Effector memory CD4-positive, alpha-beta T cell (primary cell): ENCODE data around the gene KIRREL3.

Experiments used
- DNase-seq, 3 donors: peaks; one replicate each; pipeline ENCODE4 v3.0.0-alpha.2; 2020
- H3K27ac ChIP-seq: 2 replicates; pipeline ENCODE4 v1.7.0; 2013; ENCODE audit warnings: mild to moderate bottlenecking, low read length, moderate library complexity; ENCODE audit not compliant: insufficient read depth, poor library complexity, severe bottlenecking
- H3K27me3 ChIP-seq: replicated peaks from 2 replicates; pipeline ENCODE4 v1.7.0; 2013; ENCODE audit warnings: mild to moderate bottlenecking, low read length; ENCODE audit not compliant: insufficient read depth, control insufficient read depth, poor library complexity, severe bottlenecking
- H3K36me3 ChIP-seq: 2 replicates; pipeline ENCODE4 v1.7.0; 2013; ENCODE audit warnings: mild to moderate bottlenecking, low read length, moderate library complexity; ENCODE audit not compliant: control insufficient read depth, insufficient read depth
- H3K4me1 ChIP-seq: 2 replicates; pipeline ENCODE4 v1.7.0; 2013; ENCODE audit warnings: low read length, mild to moderate bottlenecking; ENCODE audit not compliant: control insufficient read depth, insufficient read depth, poor library complexity, severe bottlenecking
- H3K4me3 ChIP-seq: 2 replicates; pipeline ENCODE4 v1.7.0; 2013; ENCODE audit warnings: low read length, low read depth, mild to moderate bottlenecking; ENCODE audit not compliant: insufficient read depth, poor library complexity, severe bottlenecking
- H3K9me3 ChIP-seq: 2 replicates; pipeline ENCODE4 v1.7.0; 2013; ENCODE audit warnings: mild to moderate bottlenecking, low read length, moderate library complexity; ENCODE audit not compliant: control insufficient read depth

KIRREL3 gene

DNA sequence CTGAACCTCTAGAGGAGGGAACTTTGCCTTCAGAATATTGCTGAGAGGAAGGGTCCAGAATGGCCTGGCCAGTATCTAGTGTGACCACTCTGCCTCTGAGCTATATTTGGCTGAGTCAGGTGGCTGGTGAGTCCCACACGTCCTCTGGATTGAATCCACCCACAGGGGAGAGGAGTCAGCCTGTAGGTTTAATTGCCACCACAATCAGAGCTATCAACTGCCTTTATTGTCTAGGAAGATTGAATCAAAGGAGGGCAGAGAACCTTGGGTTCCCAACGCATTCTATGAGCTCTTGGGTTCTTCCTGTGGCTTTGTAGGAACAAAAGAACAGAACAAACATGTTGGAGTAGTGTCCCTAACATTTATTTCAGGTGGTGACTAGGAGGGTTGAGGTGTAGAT, 577.4 kb downstream of the KIRREL3 start:
- no peaks in the 10 kb centered on the region for H3K4me1 ChIP-seq
- H3K27ac ChIP-seq, result no peak overlapping the region
- no peaks in the 10 kb centered on the region for H3K27me3 ChIP-seq
- H3K4me3 ChIP-seq, result no peak overlapping the region
- no peaks in the 10 kb centered on the region for H3K36me3 ChIP-seq
- H3K9me3 ChIP-seq, result no peaks in the 10 kb centered on the region
- DNase-seq, result no peak

GRCh38 chr11:126422446-126422845, 578.1 kb downstream of the KIRREL3 start:
- Histone ChIP-seq H3K36me3 (no peaks in the 10 kb centered on the region), H3K9me3 (no peaks in the 10 kb centered on the region), H3K4me1 (no peaks in the 10 kb centered on the region), H3K27ac (no peak overlapping the region), H3K4me3 (no peak overlapping the region), H3K27me3 (no peaks in the 10 kb centered on the region)
- DNase-seq, result no peak

DNA sequence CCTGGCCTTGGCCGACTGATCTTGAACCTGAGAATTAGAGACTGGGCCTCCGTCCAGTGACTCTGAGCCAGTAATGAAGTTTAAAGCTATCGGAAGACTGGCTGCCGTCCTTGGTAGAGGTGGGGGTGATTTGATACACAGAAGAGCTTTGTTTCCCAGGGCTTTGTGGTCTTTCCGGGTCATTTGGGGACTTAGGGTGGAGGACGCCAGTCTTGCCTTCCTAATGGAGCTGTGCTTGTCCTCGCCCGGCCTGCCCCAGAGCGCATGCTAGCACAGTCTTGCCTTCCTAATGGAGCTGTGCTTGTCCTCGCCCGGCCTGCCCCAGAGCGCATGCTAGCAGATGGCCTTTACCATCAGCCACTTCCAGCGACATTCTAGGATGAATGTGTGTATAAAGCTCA, 579.3 kb downstream of the KIRREL3 start:
- H3K36me3 ChIP-seq, result no peaks in the 10 kb centered on the region
- no peaks in the 10 kb centered on the region for H3K9me3 ChIP-seq
- H3K4me3 ChIP-seq, result no peak overlapping the region
- H3K4me1 ChIP-seq, result no peaks in the 10 kb centered on the region
- no peak for DNase-seq
- H3K27ac ChIP-seq, result no peak overlapping the region
- no peaks in the 10 kb centered on the region for H3K27me3 ChIP-seq

DNA sequence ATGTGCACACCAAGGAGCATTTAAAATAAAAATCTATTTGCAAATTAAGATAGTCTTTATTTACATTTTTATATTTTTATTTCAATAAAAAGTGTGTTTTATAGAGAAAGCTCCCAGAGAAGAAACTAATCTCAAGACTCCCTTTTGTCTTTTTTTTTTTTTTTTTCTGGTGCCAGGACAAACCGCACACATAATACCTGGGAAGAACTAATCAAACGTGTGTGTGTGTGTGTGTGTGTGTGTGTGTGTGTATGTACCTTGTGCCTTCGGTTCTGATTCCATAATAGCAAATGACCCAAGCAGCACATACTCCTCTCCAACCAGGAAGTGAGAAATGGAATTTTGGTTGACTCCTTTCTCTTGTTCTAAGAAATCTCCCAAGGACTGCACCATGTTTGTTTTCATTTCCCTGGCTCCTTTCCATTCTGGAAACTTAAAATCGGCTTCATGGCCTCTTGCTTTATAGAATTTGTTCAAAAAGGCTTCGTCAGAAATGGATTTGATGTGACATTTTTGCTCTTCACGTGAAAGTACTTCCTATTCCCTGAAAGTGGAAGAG, 579.8 kb downstream of the KIRREL3 start:
- Histone ChIP-seq H3K4me1 (no peaks in the 10 kb centered on the region), H3K36me3 (no peaks in the 10 kb centered on the region), H3K4me3 (no peak overlapping the region), H3K27me3 (no peaks in the 10 kb centered on the region), H3K27ac (no peak overlapping the region), H3K9me3 (no peaks in the 10 kb centered on the region)
- no peak for DNase-seq

- no peak for DNase-seq
- H3K9me3 ChIP-seq, result no peaks in the 10 kb centered on the region
- H3K27me3 ChIP-seq, result no peaks in the 10 kb centered on the region
- H3K27ac ChIP-seq, result no peak overlapping the region
- no peak overlapping the region for H3K4me3 ChIP-seq
- H3K4me1 ChIP-seq, result no peaks in the 10 kb centered on the region
- H3K36me3 ChIP-seq, result no peaks in the 10 kb centered on the region
These were observed 580.5 kb downstream of the KIRREL3 start for GRCh38 chr11:126419801-126420697.

GRCh38 chr11:126418887-126419286, 581.7 kb downstream of the KIRREL3 start:
- DNase-seq, result no peak
- H3K27me3 ChIP-seq, result no peaks in the 10 kb centered on the region
- H3K4me1 ChIP-seq, result no peaks in the 10 kb centered on the region
- no peak overlapping the region for H3K4me3 ChIP-seq
- no peaks in the 10 kb centered on the region for H3K9me3 ChIP-seq
- H3K36me3 ChIP-seq, result no peaks in the 10 kb centered on the region
- no peak overlapping the region for H3K27ac ChIP-seq

DNA sequence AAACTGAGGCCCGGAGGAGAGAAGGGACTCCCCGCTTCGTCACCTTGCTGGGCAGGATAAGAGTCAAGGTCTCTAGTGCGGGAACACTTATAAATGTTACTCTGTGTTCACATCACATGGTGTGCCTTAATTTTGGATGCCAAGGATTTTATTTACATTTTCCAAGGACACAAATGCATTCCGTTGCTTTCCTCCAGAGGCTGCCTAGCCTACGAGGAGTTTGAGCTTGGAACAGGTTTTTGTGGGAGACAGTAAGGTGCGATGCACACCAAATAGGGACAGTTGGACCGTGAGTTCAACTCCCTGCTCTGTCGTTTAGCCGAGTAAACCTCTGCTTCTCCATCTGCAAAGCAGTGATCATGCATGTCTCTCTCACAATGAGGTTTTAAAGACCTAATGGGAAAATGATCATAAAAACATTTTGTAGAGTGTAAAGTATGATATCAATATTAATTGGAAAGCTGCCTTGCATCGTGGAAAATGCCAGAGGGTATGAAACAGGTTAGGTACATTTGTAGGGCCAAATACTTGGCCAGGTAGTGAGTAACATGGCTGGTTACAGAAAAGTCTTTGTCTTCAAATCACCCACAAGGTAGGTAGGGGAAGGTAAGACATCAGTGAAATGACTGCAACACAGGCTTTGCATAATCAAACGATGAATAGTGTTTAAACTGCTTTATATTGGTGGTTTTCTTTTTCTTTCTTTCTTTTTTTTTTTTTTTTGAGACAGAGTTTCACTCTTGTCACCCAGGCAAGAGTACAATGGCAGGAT, 583.3 kb downstream of the KIRREL3 start:
- H3K4me3 ChIP-seq, result peak overlapping the region; percentile 53
- no peaks in the 10 kb centered on the region for H3K27me3 ChIP-seq
- no peak overlapping the region for H3K27ac ChIP-seq
- H3K4me1 ChIP-seq, result no peaks in the 10 kb centered on the region
- no peaks in the 10 kb centered on the region for H3K36me3 ChIP-seq
- no peak for DNase-seq
- H3K9me3 ChIP-seq, result no peaks in the 10 kb centered on the region

- peak; percentile 27 to 46 (median 28) for DNase-seq
- H3K9me3 ChIP-seq, result no peaks in the 10 kb centered on the region
- H3K27me3 ChIP-seq, result no peaks in the 10 kb centered on the region
- H3K27ac ChIP-seq, result no peak overlapping the region
- peak overlapping the region; percentile 53 for H3K4me3 ChIP-seq
- no peaks in the 10 kb centered on the region for H3K36me3 ChIP-seq
- no peaks in the 10 kb centered on the region for H3K4me1 ChIP-seq
These were observed 584.0 kb downstream of the KIRREL3 start for GRCh38 chr11:126416542-126417090.

DNA sequence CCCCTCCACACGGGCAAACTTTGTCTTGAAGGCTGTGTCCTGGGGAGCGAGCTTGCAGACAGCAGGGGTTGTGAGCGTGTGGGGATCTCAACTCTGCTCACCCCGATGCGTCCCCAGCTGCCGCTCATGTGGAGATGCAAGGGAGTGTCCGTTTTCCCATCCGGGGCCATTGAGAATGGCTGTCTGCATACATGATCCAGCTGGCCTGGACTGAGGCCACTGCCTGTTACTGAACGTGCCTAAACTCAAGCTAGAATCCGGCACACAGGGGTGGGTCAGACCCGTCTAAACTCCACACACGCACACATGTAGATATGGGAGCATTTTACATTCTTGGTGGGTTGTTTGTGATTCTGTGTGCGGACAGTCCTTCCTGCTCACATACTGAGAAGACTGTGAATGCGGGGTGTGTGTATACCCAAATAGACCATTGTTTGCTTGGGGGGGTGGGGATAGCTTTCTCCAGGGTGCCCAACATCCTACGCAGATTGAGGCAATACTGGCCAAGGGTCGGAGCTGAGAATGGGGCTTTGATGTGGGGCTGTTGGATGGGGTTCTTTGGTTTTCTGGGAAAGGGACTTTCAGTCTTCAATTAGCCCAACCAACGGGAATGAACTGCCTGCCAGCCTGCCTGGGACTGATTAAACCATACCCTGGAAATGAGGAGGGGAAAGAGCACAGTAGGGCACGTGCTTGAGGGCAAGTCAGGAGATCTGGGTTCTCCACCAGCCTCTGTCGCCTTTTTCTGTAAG, 584.7 kb downstream of the KIRREL3 start:
- no peaks in the 10 kb centered on the region for H3K27me3 ChIP-seq
- DNase-seq, result no peak
- H3K27ac ChIP-seq, result no peak overlapping the region
- H3K4me3 ChIP-seq, result peak overlapping the region; percentile 53
- no peaks in the 10 kb centered on the region for H3K9me3 ChIP-seq
- H3K36me3 ChIP-seq, result no peaks in the 10 kb centered on the region
- no peaks in the 10 kb centered on the region for H3K4me1 ChIP-seq
